Measurements from ENCODE around the gene ATP5PB.

GRCh38 chr1:111406321-111406768, 42.9 kb upstream of the ATP5PB start:
- TF ChIP-seq POLR2A (IDR thresholded peaks at IDR 0.05; ENCODE audit: extremely low read depth, insufficient read length) (no peak), CTCF (IDR thresholded peaks at IDR 0.05; ENCODE audit: low read depth, low read length) (no peak)

All from NB4 (cell line).